OCI-LY7 (cell line): Measurements from ENCODE around the gene SMG6.

ENCODE experiments used
- CTCF ChIP-seq: fragments of 200-600 bp; sonication (generic); conservative IDR thresholded peaks from 2 replicates; pipeline ENCODE4 v1.5.1; 2014; ENCODE audit warnings: mild to moderate bottlenecking, antibody characterized with exemption, low read length, moderate library complexity, mixed read lengths
- EZH2phosphoT487 ChIP-seq: fragments of 200-600 bp; sonication (generic); IDR thresholded peaks from 2 replicates; pipeline ENCODE4 v1.6.1; 2018; ENCODE audit warnings: low read depth, borderline replicate concordance, mild to moderate bottlenecking, mixed run types, antibody characterized with exemption, low read length, moderate library complexity, mixed read lengths

- no peak for TF ChIP-seq CTCF
- no peak for TF ChIP-seq EZH2phosphoT487
Observed at GRCh38 chr17:2016494-2016893, 287.1 kb downstream of the SMG6 start.
